ENCODE results near the gene LINGO1. TPM values are rescaled to one million over a fixed set of nuclear protein-coding genes. Genes with fewer than 3 reads are reported as not detected.

Gene LINGO1
- total and polyA plus RNA-seq, 2 of the 8 experiments (the other 6 are each of a cell fraction or from before 2014, with no cell fraction given), result 57.1 to 114 TPM

GRCh38 chr15:77630056-77630455 lies 2.7 kb downstream of the LINGO1 start:
- Histone ChIP-seq H2BK12ac (ENCODE audit: low read depth, low read length) (peak overlapping the region; percentile 93; the same call in 1 of the 2 replicates), H3K4me2 (ENCODE audit: insufficient read depth in 1 of 2, low read depth in 2 of 2, low read length in 2 of 2) (peak overlapping the region; percentile 82 to 84; a peak in 3 of 4 replicates), H3K27ac (ENCODE audit: low read depth, low read length) (no peak overlapping the region), H2BK120ac (replicated peaks; ENCODE audit: low read depth, low read length) (no peak overlapping the region), H4K20me1 (replicated peaks in 1 of 2; ENCODE audit: control insufficient read depth in 1 of 2, insufficient read depth in 2 of 2, low read length in 2 of 2) (peaks cover 3 to 5% of the 10 kb centered on the region in 2 experiments), H3K56ac (replicated peaks; ENCODE audit: insufficient read length, low read depth, low read length) (no peak overlapping the region), H3K14ac (ENCODE audit: insufficient read length) (no peak overlapping the region), H4K5ac (ENCODE audit: insufficient read length, low read depth, low read length) (no peak overlapping the region), H3K36me3 (ENCODE audit: control insufficient read depth in 2 of 4, insufficient read depth in 4 of 4, low read length in 3 of 4) (no peaks in the 10 kb centered on the region; a peak in 1 of 8 replicates), H3K9me3 (ENCODE audit: insufficient read depth in 2 of 2, low read depth in 1 of 2, low read length in 1 of 2) (no peaks in the 10 kb centered on the region), H3K9ac (replicated peaks in 1 of 4; ENCODE audit: extremely low read depth in 1 of 4, low read depth in 3 of 4, low read length in 3 of 4) (no peak overlapping the region), H2BK20ac (ENCODE audit: low read length) (no peak overlapping the region; the same call in 1 of the 2 replicates), H2AK5ac (ENCODE audit: low read depth, low read length) (no peak overlapping the region; the same call in 1 of the 2 replicates), H3K27me3 (replicated peaks in 1 of 4; ENCODE audit: control insufficient read depth in 3 of 4, extremely low read depth in 1 of 4, insufficient read depth in 3 of 4, low read length in 3 of 4) (no peaks in the 10 kb centered on the region; a peak in 1 of 7 replicates), H3K4ac (replicated peaks; ENCODE audit: insufficient read length, low read depth, low read length) (no peak overlapping the region), H4K91ac (replicated peaks; ENCODE audit: insufficient read length, low read length) (peak overlapping the region; percentile 61), H3K23me2 (ENCODE audit: low read depth, low read length) (peaks cover 15% of the 10 kb centered on the region), H2BK15ac (ENCODE audit: low read length) (peak overlapping the region; percentile 99; the same call in 1 of the 2 replicates), H3K23ac (ENCODE audit: insufficient read length) (no peak overlapping the region), H3K4me1 (replicated peaks in 1 of 4; ENCODE audit: control insufficient read depth in 3 of 4, insufficient read depth in 4 of 4, low read length in 3 of 4) (peaks cover 23 to 47% (median 33%) of the 10 kb centered on the region in 4 experiments), H3K4me3 (ENCODE audit: extremely low read depth in 1 of 4, insufficient read depth in 2 of 4, low read depth in 3 of 4, low read length in 4 of 4) (peak overlapping the region in 1 of 4 experiments; percentile 81; a peak in 3 of 8 replicates), H2AFZ (ENCODE audit: low read length) (no peak overlapping the region), H3K79me2 (ENCODE audit: control insufficient read depth in 1 of 2, insufficient read depth in 2 of 2, low read length in 2 of 2) (peaks cover 12 to 68% of the 10 kb centered on the region in 2 experiments), H2BK5ac (ENCODE audit: low read depth, low read length) (peak overlapping the region; percentile 85; the same call in 1 of the 2 replicates), H4K8ac (ENCODE audit: extremely low read depth, insufficient read depth, low read length) (0 out of 2 replicates have a peak overlapping the region, but pooled peaks have one; percentile 15), H3K79me1 (ENCODE audit: low read depth, low read length) (peaks cover 8% of the 10 kb centered on the region; the same call in 1 of the 2 replicates), H3K18ac (ENCODE audit: extremely low read depth, low read length) (peak overlapping the region; percentile 75; the same call in 1 of the 2 replicates)
- ChIA-PET CTCF (ENCODE audit: partially characterized antibody) (interaction anchor here (0.6 to 10.4 kb wide), 14 partner anchors 13 to 1221 kb away, joined by 3 to 161 read pairs (median 4); no protein-coding TSS in a partner anchor), POLR2A (ENCODE audit: partially characterized antibody) (interaction anchor here (1.3 to 10.0 kb wide), 6 partner anchors 10 to 43 kb away, joined by 4 to 142 read pairs (median 6); no protein-coding TSS in a partner anchor)
- FAIRE-seq (no peak), DNase-seq (ENCODE audit: low read depth in 1 of 2, low spot score in 2 of 2) (no peak)
- TF ChIP-seq KDM4A (IDR thresholded peaks at IDR 0.05; ENCODE audit: low read depth, low read length, severe bottlenecking) (no peak), TAF1 (IDR thresholded peaks at IDR 0.05; ENCODE audit: low read depth, low read length) (0 out of 2 replicates have a peak, but pooled peaks have one; percentile 7), SAP30 (IDR thresholded peaks at IDR 0.05; ENCODE audit: insufficient read depth, insufficient replicate concordance, low read length) (no peak)
- 78% methylated on average over 9 of the region's 9 CpGs; no CpG with 5 or more reads in 1 of the 2 experiments for WGBS, 2 experiments (ENCODE audit: extremely low coverage in 1 of 2, insufficient coverage in 1 of 2, insufficient read length in 1 of 2, insufficient replicate concordance in 2 of 2, low coverage in 1 of 2, low lambda C conversion rate in 2 of 2, missing lambda C conversion rate in 1 of 2)

Measured in H1 (cell line).